GM21786 (cell line): ENCODE measurements around the gene OPTC.
"Not testable (repeated sequence)": the region's sequence is repeated elsewhere in the genome, so short reads cannot be mapped to it uniquely, and the experiment has no call there.

Experiments used
- ATAC-seq: cut with Tn5 transposase; IDR thresholded peaks from one replicate; pipeline ENCODE4 v1.9.1; 2021; ENCODE audit not compliant: unreplicated experiment

Gene OPTC

GRCh38 chr1:203465146-203465798 lies 28.7 kb upstream of the OPTC start:
- no peak for ATAC-seq

- no peak for ATAC-seq
These were observed 28.0 kb upstream of the OPTC start for GRCh38 chr1:203465948-203466347.

- ATAC-seq = not testable (repeated sequence)
These were observed 26.9 kb upstream of the OPTC start for GRCh38 chr1:203466906-203467549.

- no peak for ATAC-seq
These were observed 26.4 kb upstream of the OPTC start for GRCh38 chr1:203467550-203467921.

- ATAC-seq = no peak
These were observed 25.6 kb upstream of the OPTC start for GRCh38 chr1:203468326-203468725.

GRCh38 chr1:203470240-203470639 lies 23.7 kb upstream of the OPTC start:
- no peak for ATAC-seq

- ATAC-seq = no peak
These were observed 22.1 kb upstream of the OPTC start for GRCh38 chr1:203471841-203472240.

GRCh38 chr1:203473281-203473680 lies 20.7 kb upstream of the OPTC start:
- no peak for ATAC-seq

- ATAC-seq = no peak
These were observed 20.1 kb upstream of the OPTC start for GRCh38 chr1:203473781-203474305.

- no peak for ATAC-seq
These were observed 18.7 kb upstream of the OPTC start, which contains the start of gene PRELP for GRCh38 chr1:203475012-203475981. Gene PRELP (plus strand): TSS chr1:203475806. CDS start chr1:203483185, 7,379 bp downstream.

- no peak for ATAC-seq
These were observed 17.6 kb upstream of the OPTC start for GRCh38 chr1:203476216-203476814.

GRCh38 chr1:203477748-203478147 lies 16.2 kb upstream of the OPTC start:
- no peak for ATAC-seq

GRCh38 chr1:203478231-203478630 lies 15.7 kb upstream of the OPTC start:
- ATAC-seq = no peak

GRCh38 chr1:203478986-203479385 lies 15.0 kb upstream of the OPTC start:
- ATAC-seq = no peak

- no peak for ATAC-seq
These were observed 14.3 kb upstream of the OPTC start for GRCh38 chr1:203479646-203480045.

GRCh38 chr1:203480084-203480483 lies 13.9 kb upstream of the OPTC start:
- ATAC-seq = no peak

- ATAC-seq = no peak
These were observed 13.3 kb upstream of the OPTC start for GRCh38 chr1:203480525-203481084.

GRCh38 chr1:203481196-203481595 lies 12.8 kb upstream of the OPTC start:
- ATAC-seq = no peak

GRCh38 chr1:203486618-203487370 lies 7.2 kb upstream of the OPTC start:
- no peak for ATAC-seq

GRCh38 chr1:203488539-203488938 lies 5.4 kb upstream of the OPTC start:
- no peak for ATAC-seq
